B cell (primary cell): ENCODE results near the gene CDK5RAP2. TPM values are rescaled to one million over a fixed set of nuclear protein-coding genes. Genes with fewer than 3 reads are reported as not detected.
"Not testable (repeated sequence)": the region's sequence is repeated elsewhere in the genome, so short reads cannot be mapped to it uniquely, and the experiment has no call there.

Experiments used
- ATAC-seq: fragments of 200-7000 bp; cut with Tn5 transposase; one replicate; pipeline ENCODE4 v1.10.0; 2021; ENCODE audit warnings: low read depth, mild to moderate bottlenecking, moderate number of reproducible peaks, moderate library complexity
- CTCF ChIA-PET: fragments of 350-600 bp; sonication (Branson Sonifier 250); formaldehyde crosslinking; loops from one replicate; lab custom pipeline; 2021; ENCODE audit warnings: antibody characterized with exemption, inconsistent platforms; lab: Charles Lee
- POLR2A ChIA-PET: fragments of 350-600 bp; sonication (Branson Sonifier 250); formaldehyde crosslinking; loops from one replicate; lab custom pipeline; 2021; ENCODE audit warnings: antibody characterized with exemption; lab: Charles Lee
- DNase-seq: peaks from one replicate; pipeline ENCODE4 v3.0.0; 2013
- H2AFZ ChIP-seq: 2 replicates; pipeline ENCODE4 v1.6.1; 2012; ENCODE audit warnings: mild to moderate bottlenecking, low read depth, low read length; ENCODE audit not compliant: insufficient read depth, poor library complexity, severe bottlenecking
- H3K27ac ChIP-seq, 2 donors: 1 replicate in 1 of 2; 2 replicates in 1 of 2; pipeline ENCODE4 v1.5.1; 2012 to 2013; ENCODE audit warnings: low read length in 2 of 2, mild to moderate bottlenecking in 2 of 2, moderate library complexity in 1 of 2
- H3K27me3 ChIP-seq, 4 experiments: fragments of 200-600 bp in 1 of 4; sonication (generic) in 1 of 4; replicated peaks in 1 of 4; 1 replicate in 2 of 4; 2 replicates in 2 of 4; pipeline versions ENCODE4 v1.6.1 to v1.7.0; 2013 to 2016; ENCODE audit warnings: low read length in 3 of 4, mild to moderate bottlenecking in 2 of 4, mixed read lengths in 1 of 4, moderate library complexity in 1 of 4; ENCODE audit not compliant: insufficient read depth in 4 of 4, control insufficient read depth in 3 of 4; ENCODE audit errors: control extremely low read depth in 1 of 4
- H3K36me3 ChIP-seq, 2 experiments: replicated peaks in 1 of 2; 1 replicate in 1 of 2; 2 replicates in 1 of 2; pipeline versions ENCODE4 v1.6.1 to v1.7.1; 2013; ENCODE audit warnings: low read length in 1 of 2; ENCODE audit not compliant: insufficient read depth in 2 of 2, control insufficient read depth in 1 of 2; ENCODE audit errors: control extremely low read depth in 1 of 2, extremely low read depth in 1 of 2
- H3K4me1 ChIP-seq, 2 donors: fragments of 200-600 bp in 1 of 2; sonication (generic) in 1 of 2; 1 replicate in 1 of 2; 2 replicates in 1 of 2; pipeline versions ENCODE4 v1.5.1 to v1.6.1; 2013 to 2017; ENCODE audit warnings: low read length in 2 of 2; ENCODE audit not compliant: control insufficient read depth in 2 of 2, insufficient read depth in 2 of 2
- H3K4me2 ChIP-seq: replicated peaks from 2 replicates; pipeline ENCODE3; 2012; ENCODE audit warnings: mild to moderate bottlenecking, low read depth, low read length; ENCODE audit not compliant: poor library complexity, severe bottlenecking
- H3K4me3 ChIP-seq, 5 experiments: fragments of 200-600 bp in 1 of 5; sonication (generic) in 1 of 5; 1 replicate in 3 of 5; 2 replicates in 2 of 5; pipeline versions ENCODE4 v1.5.1 to v1.7.0; 2011 to 2016; ENCODE audit warnings: low read length in 4 of 5, mild to moderate bottlenecking in 4 of 5, low read depth in 2 of 5, control low read depth in 1 of 5, moderate library complexity in 1 of 5; ENCODE audit not compliant: insufficient read depth in 1 of 5; ENCODE audit errors: control extremely low read depth in 1 of 5, extremely low read depth in 1 of 5
- H3K79me2 ChIP-seq: fragments of 200-600 bp; sonication (generic); one replicate; pipeline ENCODE4 v1.6.0; 2016; ENCODE audit warnings: low read length; ENCODE audit not compliant: control insufficient read depth, insufficient read depth
- H3K9ac ChIP-seq: fragments of 200-600 bp; sonication (generic); 2 replicates; pipeline ENCODE4 v1.6.1; 2017; ENCODE audit warnings: mild to moderate bottlenecking, low read length, moderate library complexity
- H3K9me3 ChIP-seq, 3 donors: one replicate each; pipeline versions ENCODE4 v1.6.1 to v1.7.1; 2013; ENCODE audit warnings: low read length in 2 of 3; ENCODE audit not compliant: control insufficient read depth in 2 of 3, insufficient read depth in 1 of 3; ENCODE audit errors: control extremely low read depth in 1 of 3
- H4K20me1 ChIP-seq: 2 replicates; pipeline ENCODE4 v1.6.0; 2012; ENCODE audit warnings: mild to moderate bottlenecking, low read length; ENCODE audit not compliant: insufficient read depth, control insufficient read depth, poor library complexity, severe bottlenecking
- H3K27ac Mint-ChIP-seq: one replicate; pipeline ENCODE4 v1.8.0; 2021; ENCODE audit warnings: mixed read lengths
- H3K27me3 Mint-ChIP-seq: one replicate; pipeline ENCODE4 v1.8.0; 2021; ENCODE audit warnings: mixed read lengths
- H3K4me1 Mint-ChIP-seq: one replicate; pipeline ENCODE4 v1.8.0; 2021; ENCODE audit warnings: mixed read lengths
- H3K4me3 Mint-ChIP-seq: one replicate; pipeline ENCODE4 v1.8.0; 2021; ENCODE audit warnings: mixed read lengths
- H3K9me3 Mint-ChIP-seq: one replicate; pipeline ENCODE4 v1.8.0; 2022; ENCODE audit warnings: mixed read lengths; ENCODE audit not compliant: insufficient read depth
- EZH2 ChIP-seq: IDR thresholded peaks from 2 replicates; pipeline ENCODE4 v1.6.1; 2012; ENCODE audit warnings: borderline replicate concordance, low read depth, mild to moderate bottlenecking, moderate library complexity, low read length; ENCODE audit not compliant: insufficient read depth, poor library complexity, severe bottlenecking
- WGBS: methylation state at CpG from one replicate; pipeline ENCODE4 v1.1.5; 2013; ENCODE audit warnings: missing lambda C conversion rate; ENCODE audit not compliant: insufficient coverage; 5-methylcytosine and 5-hydroxymethylcytosine counted together
- intact Hi-C: fragments of 100-400 bp; cut with micrococcal nuclease; formaldehyde crosslinking; loops from one replicate; pipeline ENCODE4 v1.10.0; 2022
- polyA plus RNA-seq: library from polyadenylated mRNA; depleted of rRNA; stranded (reverse); fragments of >200 nt; gene quantifications from 2 replicates; pipeline ENCODE4 v1.2.3, GENCODE V29; 2012
- total RNA-seq, 2 donors: library from RNA; stranded (reverse); fragments of 120-200 nt in 1 of 2; gene quantifications; 1 replicate in 1 of 2; 2 replicates in 1 of 2; pipeline versions ENCODE4 v1.2.3 to v1.2.4, GENCODE V29; 2013 to 2022
- TF ChIP-seq, protein P1 (sequence below): fragments of 200-600 bp; IDR thresholded peaks from one replicate; pipeline ENCODE4 v1.8.0; 2022; ENCODE audit warnings: antibody characterized with exemption, mild to moderate bottlenecking

CDK5RAP2 gene
- total and polyA plus RNA-seq, 2 donors (not counting 1 experiment from before 2014, with no cell fraction given), result 31.3 to 122 TPM

DNA sequence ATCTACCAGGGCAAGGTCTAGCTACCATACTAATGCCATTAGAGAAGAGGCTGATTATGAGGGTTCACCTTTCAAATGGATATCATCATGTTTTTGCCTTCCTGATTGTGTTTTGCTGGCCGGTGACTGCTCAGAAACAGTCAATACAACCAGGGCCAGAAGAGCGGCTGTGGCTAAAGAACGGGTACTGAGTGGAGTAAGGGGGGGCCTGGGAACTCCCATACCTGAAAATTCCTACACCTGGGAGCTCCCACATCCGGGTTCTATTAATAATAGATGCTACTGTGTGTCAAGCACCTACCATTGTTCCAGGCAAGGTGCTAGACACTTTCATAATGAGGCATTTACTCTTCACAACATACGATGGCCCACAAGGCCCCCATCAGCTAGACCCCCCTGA lies 79.2 kb downstream of the CDK5RAP2 start:
- no peak overlapping the region for H3K27ac ChIP-seq
- no peak overlapping the region for H3K4me3 Mint-ChIP-seq
- no peaks in the 10 kb centered on the region for H3K4me1 ChIP-seq
- H3K9me3 ChIP-seq, result no peaks in the 10 kb centered on the region
- 93% methylated on average over 4 of the region's 5 CpGs for WGBS
- H3K27ac Mint-ChIP-seq, result no peak overlapping the region
- intact Hi-C loops, result no loop called here
- peaks cover 3% of the 10 kb centered on the region for H3K9me3 Mint-ChIP-seq
- TF ChIP-seq, protein P1, sequence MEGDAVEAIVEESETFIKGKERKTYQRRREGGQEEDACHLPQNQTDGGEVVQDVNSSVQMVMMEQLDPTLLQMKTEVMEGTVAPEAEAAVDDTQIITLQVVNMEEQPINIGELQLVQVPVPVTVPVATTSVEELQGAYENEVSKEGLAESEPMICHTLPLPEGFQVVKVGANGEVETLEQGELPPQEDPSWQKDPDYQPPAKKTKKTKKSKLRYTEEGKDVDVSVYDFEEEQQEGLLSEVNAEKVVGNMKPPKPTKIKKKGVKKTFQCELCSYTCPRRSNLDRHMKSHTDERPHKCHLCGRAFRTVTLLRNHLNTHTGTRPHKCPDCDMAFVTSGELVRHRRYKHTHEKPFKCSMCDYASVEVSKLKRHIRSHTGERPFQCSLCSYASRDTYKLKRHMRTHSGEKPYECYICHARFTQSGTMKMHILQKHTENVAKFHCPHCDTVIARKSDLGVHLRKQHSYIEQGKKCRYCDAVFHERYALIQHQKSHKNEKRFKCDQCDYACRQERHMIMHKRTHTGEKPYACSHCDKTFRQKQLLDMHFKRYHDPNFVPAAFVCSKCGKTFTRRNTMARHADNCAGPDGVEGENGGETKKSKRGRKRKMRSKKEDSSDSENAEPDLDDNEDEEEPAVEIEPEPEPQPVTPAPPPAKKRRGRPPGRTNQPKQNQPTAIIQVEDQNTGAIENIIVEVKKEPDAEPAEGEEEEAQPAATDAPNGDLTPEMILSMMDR, result no peak
- TF ChIP-seq EZH2, result no peak
- H3K79me2 ChIP-seq, result no peaks in the 10 kb centered on the region
- H3K36me3 ChIP-seq, result peaks cover 2 to 24% of the 10 kb centered on the region in 2 experiments
- H2AFZ ChIP-seq, result no peak overlapping the region
- ChIA-PET POLR2A (no interaction called here), CTCF (no interaction called here)
- H3K27me3 Mint-ChIP-seq, result no peaks in the 10 kb centered on the region
- H3K4me2 ChIP-seq, result no peak overlapping the region
- DNase-seq, result no peak
- no peak overlapping the region for H3K4me3 ChIP-seq
- no peaks in the 10 kb centered on the region for H3K27me3 ChIP-seq
- no peaks in the 10 kb centered on the region for H4K20me1 ChIP-seq
- no peaks in the 10 kb centered on the region for H3K4me1 Mint-ChIP-seq
- H3K9ac ChIP-seq, result no peak overlapping the region
- no peak for ATAC-seq

DNA sequence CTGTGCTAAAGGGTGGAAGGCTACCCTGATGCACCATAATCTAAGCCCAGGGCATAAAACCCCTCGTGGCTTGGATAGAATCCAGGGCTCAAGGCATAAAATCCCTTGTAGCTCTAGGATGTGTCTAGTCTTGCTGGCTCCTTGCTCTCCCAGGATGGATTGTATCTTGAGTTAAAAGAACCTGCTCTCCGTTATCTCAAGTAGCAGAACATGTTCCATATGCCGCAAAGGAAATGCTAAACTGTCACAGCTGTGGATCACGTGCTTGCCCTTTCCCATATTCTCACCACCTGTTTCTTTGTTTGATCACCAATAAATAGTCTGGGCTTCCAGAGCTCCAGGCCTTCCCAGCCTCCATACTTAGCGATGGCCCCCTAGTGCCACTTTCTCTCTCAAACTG lies 82.1 kb downstream of the CDK5RAP2 start:
- H3K9ac ChIP-seq, H3K27me3 ChIP-seq, H2AFZ ChIP-seq, DNase-seq, H3K9me3 Mint-ChIP-seq, H4K20me1 ChIP-seq, H3K4me2 ChIP-seq, POLR2A ChIA-PET, H3K79me2 ChIP-seq, intact Hi-C loops, CTCF ChIA-PET, H3K4me1 ChIP-seq, H3K4me3 Mint-ChIP-seq, ATAC-seq, H3K4me1 Mint-ChIP-seq, H3K9me3 ChIP-seq, H3K4me3 ChIP-seq, H3K27me3 Mint-ChIP-seq, H3K27ac ChIP-seq, H3K27ac Mint-ChIP-seq: not testable (repeated sequence)
- peaks cover 2 to 21% of the 10 kb centered on the region in 2 experiments for H3K36me3 ChIP-seq
- 95% methylated on average over 4 of the region's 5 CpGs for WGBS

DNA sequence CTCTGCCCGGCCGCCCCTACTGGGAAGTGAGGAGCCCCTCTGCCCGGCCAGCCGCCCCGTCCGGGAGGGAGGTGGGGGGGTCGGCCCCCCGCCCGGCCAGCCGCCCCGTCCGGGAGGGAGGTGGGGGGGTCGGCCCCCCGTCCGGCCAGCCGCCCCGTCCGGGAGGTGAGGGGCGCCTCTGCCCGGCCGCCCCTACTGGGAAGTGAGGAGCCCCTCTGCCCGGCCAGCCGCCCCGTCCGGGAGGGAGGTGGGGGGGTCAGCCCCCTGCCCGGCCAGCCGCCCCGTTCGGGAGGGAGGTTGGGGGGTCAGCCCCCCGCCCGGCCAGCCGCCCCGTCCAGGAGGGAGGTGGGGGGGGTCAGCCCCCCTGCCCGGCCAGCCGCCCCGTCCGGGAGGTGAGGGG lies 83.5 kb downstream of the CDK5RAP2 start:
- H3K27ac ChIP-seq, H3K27me3 Mint-ChIP-seq, H3K4me3 ChIP-seq, H3K27me3 ChIP-seq, H3K27ac Mint-ChIP-seq, POLR2A ChIA-PET, H3K4me1 ChIP-seq, H3K9me3 Mint-ChIP-seq, H3K4me1 Mint-ChIP-seq, H3K79me2 ChIP-seq, intact Hi-C loops, CTCF ChIA-PET, H3K4me2 ChIP-seq, H3K9me3 ChIP-seq, ATAC-seq, H3K9ac ChIP-seq, H2AFZ ChIP-seq, H4K20me1 ChIP-seq, DNase-seq, H3K4me3 Mint-ChIP-seq: not testable (repeated sequence)
- no CpG with 5 or more reads among the region's 37 CpGs for WGBS
- peaks cover 0 to 10% of the 10 kb centered on the region in 2 experiments for H3K36me3 ChIP-seq
